OCI-LY1 (cell line): ENCODE data around the gene ADAMTS20.

ENCODE experiments used
- H2AFZ ChIP-seq: fragments of 200-600 bp; sonication (generic), shearing (Covaris generic); 2 replicates; pipeline ENCODE4 v1.6.0; 2014; ENCODE audit warnings: antibody characterized with exemption, mild to moderate bottlenecking, low read length
- H3F3A ChIP-seq: fragments of 200-600 bp; sonication (generic), shearing (Covaris generic); 2 replicates; pipeline ENCODE4 v1.6.0; 2014; ENCODE audit warnings: mild to moderate bottlenecking, antibody characterized with exemption, low read length, moderate library complexity; ENCODE audit not compliant: insufficient read depth
- H3K27ac ChIP-seq: fragments of 200-600 bp; sonication (generic); 2 replicates; pipeline ENCODE4 v1.5.1; 2014; ENCODE audit warnings: low read length, mixed run types, mild to moderate bottlenecking, low read depth; ENCODE audit not compliant: poor library complexity, severe bottlenecking
- H3K27me3 ChIP-seq: fragments of 200-600 bp; sonication (generic); 2 replicates; pipeline ENCODE4 v1.6.0; 2014; ENCODE audit warnings: antibody characterized with exemption, mild to moderate bottlenecking, low read length, moderate library complexity; ENCODE audit not compliant: insufficient read depth
- H3K36me3 ChIP-seq: fragments of 200-600 bp; sonication (generic); 2 replicates; pipeline ENCODE4 v1.6.1; 2014; ENCODE audit warnings: mild to moderate bottlenecking, antibody characterized with exemption, low read length, moderate library complexity, mixed read lengths; ENCODE audit not compliant: insufficient read depth
- H3K4me1 ChIP-seq: fragments of 200-600 bp; sonication (generic); 2 replicates; pipeline ENCODE4 v1.5.1; 2014; ENCODE audit warnings: mild to moderate bottlenecking, low read length, moderate library complexity; ENCODE audit not compliant: insufficient read depth, severe bottlenecking
- H3K4me2 ChIP-seq: fragments of 200-600 bp; sonication (generic), shearing (Covaris generic); 2 replicates; pipeline ENCODE4 v1.6.1; 2014; ENCODE audit warnings: low read length
- H3K4me3 ChIP-seq: fragments of 200-600 bp; sonication (generic); 2 replicates; pipeline ENCODE4 v1.5.1; 2014; ENCODE audit warnings: low read length, low read depth, mild to moderate bottlenecking, mixed read lengths; ENCODE audit not compliant: poor library complexity, severe bottlenecking
- H3K79me2 ChIP-seq: fragments of 200-600 bp; shearing (Covaris generic); 2 replicates; pipeline ENCODE4 v1.6.1; 2016; ENCODE audit warnings: mixed run types, low read length, mixed read lengths; ENCODE audit not compliant: insufficient read depth
- H3K9ac ChIP-seq: fragments of 200-600 bp; sonication (generic), shearing (Covaris generic); 2 replicates; pipeline ENCODE4 v1.6.1; 2014; ENCODE audit warnings: mild to moderate bottlenecking, low read length, mixed read lengths
- H3K9me2 ChIP-seq: fragments of 200-600 bp; sonication (generic), shearing (Covaris generic); 2 replicates; pipeline ENCODE4 v1.6.1; 2014; ENCODE audit warnings: low read depth, mild to moderate bottlenecking, low read length, mixed read lengths
- H3K9me3 ChIP-seq: fragments of 200-600 bp; shearing (Covaris generic); 2 replicates; pipeline ENCODE4 v1.6.1; 2014; ENCODE audit warnings: low read length, mixed read lengths
- H4K20me1 ChIP-seq: fragments of 200-600 bp; sonication (generic), shearing (Covaris generic); 2 replicates; pipeline ENCODE4 v1.6.0; 2016; ENCODE audit warnings: mild to moderate bottlenecking, low read length; ENCODE audit not compliant: insufficient read depth
- CTCF ChIP-seq: fragments of 200-600 bp; sonication (generic), shearing (Covaris generic); IDR thresholded peaks from 2 replicates; pipeline ENCODE4 v1.5.1; 2017; ENCODE audit warnings: mild to moderate bottlenecking, antibody characterized with exemption, low read length, moderate library complexity, mixed read lengths
- EZH2 ChIP-seq: fragments of 200-600 bp; sonication (generic), shearing (Covaris generic); IDR thresholded peaks from 2 replicates; pipeline ENCODE4 v1.8.0; 2017; ENCODE audit warnings: borderline replicate concordance, mixed run types, mild to moderate bottlenecking, antibody characterized with exemption, low read length, moderate library complexity, mixed read lengths

The ADAMTS20 gene

GRCh38 chr12:43332977-43333640, 218.9 kb downstream of the ADAMTS20 start:
- TF ChIP-seq EZH2 (no peak), CTCF (no peak)
- H4K20me1 ChIP-seq, result no peaks in the 10 kb centered on the region
- no peak overlapping the region for H3K4me2 ChIP-seq
- no peak overlapping the region for H2AFZ ChIP-seq
- no peak overlapping the region for H3K9ac ChIP-seq
- H3K79me2 ChIP-seq, result no peaks in the 10 kb centered on the region
- no peaks in the 10 kb centered on the region for H3K4me1 ChIP-seq
- H3K9me3 ChIP-seq, result no peaks in the 10 kb centered on the region
- H3F3A ChIP-seq, result no peaks in the 10 kb centered on the region
- H3K36me3 ChIP-seq, result no peaks in the 10 kb centered on the region
- no peaks in the 10 kb centered on the region for H3K27me3 ChIP-seq
- H3K4me3 ChIP-seq, result no peak overlapping the region
- no peak overlapping the region for H3K27ac ChIP-seq
- H3K9me2 ChIP-seq, result no peaks in the 10 kb centered on the region

DNA sequence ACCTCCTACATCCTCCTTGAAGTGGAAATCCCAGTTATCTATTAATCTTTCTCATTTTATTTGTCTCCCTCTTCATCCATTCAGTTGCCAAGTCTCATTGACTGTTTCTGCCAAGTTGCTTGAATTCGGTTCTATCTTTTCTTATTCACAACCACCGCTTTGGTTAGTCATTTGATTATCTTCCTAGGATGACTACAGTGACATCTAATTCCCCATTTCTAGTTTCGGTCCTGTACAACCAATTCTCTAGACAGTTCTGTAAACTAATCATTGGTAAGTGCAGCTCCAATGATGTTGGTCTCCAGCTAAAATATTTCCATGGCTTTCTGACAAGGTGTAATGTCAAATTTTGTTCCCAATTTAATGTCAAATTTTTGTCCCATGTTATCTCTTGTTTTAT, 220.1 kb downstream of the ADAMTS20 start:
- Histone ChIP-seq H3K9ac (no peak overlapping the region), H2AFZ (no peak overlapping the region), H4K20me1 (no peaks in the 10 kb centered on the region), H3K27me3 (no peaks in the 10 kb centered on the region), H3K9me3 (no peaks in the 10 kb centered on the region), H3K79me2 (no peaks in the 10 kb centered on the region), H3F3A (no peaks in the 10 kb centered on the region), H3K9me2 (no peaks in the 10 kb centered on the region), H3K36me3 (no peaks in the 10 kb centered on the region), H3K27ac (no peak overlapping the region), H3K4me3 (no peak overlapping the region), H3K4me2 (no peak overlapping the region), H3K4me1 (no peaks in the 10 kb centered on the region)
- no peak for TF ChIP-seq CTCF
- no peak for TF ChIP-seq EZH2

DNA sequence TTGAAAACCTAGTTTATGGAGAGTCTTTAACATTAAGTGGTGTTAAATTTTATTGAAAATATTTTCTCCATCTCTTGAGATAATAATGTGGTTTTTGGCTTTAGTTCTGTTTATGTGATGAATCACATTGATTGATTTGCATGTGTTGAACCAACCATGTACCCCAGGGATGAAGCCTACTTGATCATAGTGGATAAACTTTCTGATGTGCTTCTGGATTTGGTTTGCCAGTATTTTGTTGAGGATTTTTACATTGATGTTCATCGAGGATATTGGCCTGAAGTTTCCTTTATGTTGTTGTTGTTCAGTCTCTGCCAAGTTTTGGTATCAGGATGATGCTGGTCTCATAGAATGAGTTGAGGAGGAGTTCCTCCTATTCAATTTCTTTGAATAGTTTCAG, 222.6 kb downstream of the ADAMTS20 start:
- Histone ChIP-seq H3F3A (no peaks in the 10 kb centered on the region), H3K4me2 (no peak overlapping the region), H3K79me2 (no peaks in the 10 kb centered on the region), H3K9me3 (no peaks in the 10 kb centered on the region), H3K9me2 (no peaks in the 10 kb centered on the region), H2AFZ (no peak overlapping the region), H3K36me3 (no peaks in the 10 kb centered on the region), H3K27ac (no peak overlapping the region), H3K9ac (no peak overlapping the region), H3K4me3 (no peak overlapping the region), H4K20me1 (no peaks in the 10 kb centered on the region), H3K4me1 (no peaks in the 10 kb centered on the region), H3K27me3 (no peaks in the 10 kb centered on the region)
- TF ChIP-seq CTCF (no peak), EZH2 (no peak)
